Suprapubic skin (tissue), 4 donors: Measurements from ENCODE around the gene DGUOK. TPM values are rescaled to one million over a fixed set of nuclear protein-coding genes. Genes with fewer than 3 reads are reported as not detected.

Source experiments
- DNase-seq, 2 donors: peaks; one replicate each; pipeline ENCODE4 v3.0.0-alpha.2; 2019; ENCODE audit warnings: low spot score in 2 of 2
- H3K27ac ChIP-seq: fragments of 200-600 bp; sonication (generic); one replicate; pipeline ENCODE4 v1.5.1; 2019
- H3K27me3 ChIP-seq: fragments of 200-600 bp; sonication (generic); one replicate; pipeline ENCODE4 v1.5.1; 2019
- H3K36me3 ChIP-seq: fragments of 200-600 bp; sonication (generic); one replicate; pipeline ENCODE4 v1.5.1; 2019
- H3K4me1 ChIP-seq: fragments of 200-600 bp; sonication (generic); one replicate; pipeline ENCODE4 v1.5.1; 2019
- H3K4me3 ChIP-seq: fragments of 200-600 bp; sonication (generic); one replicate; pipeline ENCODE4 v1.5.1; 2019; ENCODE audit warnings: mild to moderate bottlenecking
- H3K9me3 ChIP-seq: fragments of 200-600 bp; sonication (generic); one replicate; pipeline ENCODE4 v1.5.1; 2019
- CTCF ChIP-seq, 2 donors: fragments of 200-600 bp in 1 of 2; fragments of 450-650 bp in 1 of 2; sonication (generic) in 1 of 2; IDR thresholded peaks; one replicate each; pipeline ENCODE4 v1.5.1; 2016 to 2019; ENCODE audit warnings: antibody characterized with exemption in 2 of 2, mild to moderate bottlenecking in 1 of 2, moderate library complexity in 1 of 2
- EP300 ChIP-seq: sonication (generic); formaldehyde crosslinking; IDR thresholded peaks from one replicate; pipeline ENCODE4 v1.6.1; 2017; ENCODE audit warnings: antibody characterized with exemption
- POLR2A ChIP-seq, 2 donors: fragments of 450-650 bp; IDR thresholded peaks; one replicate each; pipeline ENCODE4 v1.6.1; 2017; ENCODE audit warnings: antibody characterized with exemption in 2 of 2, mild to moderate bottlenecking in 2 of 2, moderate library complexity in 2 of 2
- POLR2AphosphoS5 ChIP-seq, 3 donors: sonication (generic); formaldehyde crosslinking; IDR thresholded peaks; one replicate each; pipeline ENCODE4 v1.6.1; 2017; ENCODE audit warnings: antibody characterized with exemption in 3 of 3
- WGBS: methylation state at CpG from one replicate; pipeline ENCODE4 v1.1.5; 2018; 5-methylcytosine and 5-hydroxymethylcytosine counted together
- total RNA-seq, 4 donors: library from RNA; depleted of rRNA; stranded (reverse); fragments of >200 nt; gene quantifications; one replicate each; pipeline ENCODE4 v1.1.0, GENCODE V29; 2016

Gene DGUOK
- total RNA-seq, 4 donors from 2014 or later, result 26.2 to 74.9 (median 48.1) TPM

GRCh38 chr2:73904952-73905351 lies 21.7 kb upstream of the DGUOK start:
- no peak for DNase-seq
- 93% methylated on average over 1 of the region's 1 CpG for WGBS
- Histone ChIP-seq H3K4me3 (no peak overlapping the region), H3K4me1 (peaks cover 15% of the 10 kb centered on the region), H3K36me3 (no peaks in the 10 kb centered on the region), H3K9me3 (no peaks in the 10 kb centered on the region), H3K27me3 (no peaks in the 10 kb centered on the region), H3K27ac (no peak overlapping the region)
- TF ChIP-seq CTCF (IDR thresholded peaks at IDR 0.05) (no peak), POLR2A (IDR thresholded peaks at IDR 0.05) (no peak), POLR2AphosphoS5 (IDR thresholded peaks at IDR 0.05) (no peak), EP300 (no peak)

- DNase-seq, result no peak
- Histone ChIP-seq H3K27ac (no peak overlapping the region), H3K27me3 (no peaks in the 10 kb centered on the region)
Observed at GRCh38 chr2:73906847-73907505, 19.7 kb upstream of the DGUOK start.

GRCh38 chr2:73907840-73908452 lies 18.7 kb upstream of the DGUOK start:
- no peak for DNase-seq
- 48% methylated on average over 4 of the region's 5 CpGs for WGBS
- TF ChIP-seq POLR2AphosphoS5 (IDR thresholded peaks at IDR 0.05), result no peak
- Histone ChIP-seq H3K27ac (no peak overlapping the region), H3K36me3 (no peaks in the 10 kb centered on the region), H3K27me3 (no peaks in the 10 kb centered on the region), H3K9me3 (no peaks in the 10 kb centered on the region), H3K4me3 (no peak overlapping the region), H3K4me1 (peaks cover 15% of the 10 kb centered on the region)

More at GRCh38 chr2:73906847-73907505, 19.7 kb upstream of the DGUOK start:
- TF ChIP-seq POLR2A (IDR thresholded peaks at IDR 0.05) (no peak), EP300 (no peak), CTCF (IDR thresholded peaks at IDR 0.05) (no peak), POLR2AphosphoS5 (IDR thresholded peaks at IDR 0.05) (no peak)
- Histone ChIP-seq H3K4me3 (no peak overlapping the region), H3K9me3 (no peaks in the 10 kb centered on the region), H3K4me1 (peaks cover 15% of the 10 kb centered on the region), H3K36me3 (no peaks in the 10 kb centered on the region)
- WGBS, result 80% methylated on average over 5 of the region's 5 CpGs

GRCh38 chr2:73908689-73909652 lies 17.7 kb upstream of the DGUOK start:
- 61% methylated on average over 10 of the region's 10 CpGs for WGBS
- Histone ChIP-seq H3K4me3 (no peak overlapping the region), H3K4me1 (peaks cover 15% of the 10 kb centered on the region), H3K27me3 (no peaks in the 10 kb centered on the region), H3K9me3 (no peaks in the 10 kb centered on the region), H3K36me3 (no peaks in the 10 kb centered on the region), H3K27ac (no peak overlapping the region)
- TF ChIP-seq CTCF (IDR thresholded peaks at IDR 0.05) (no peak), POLR2AphosphoS5 (IDR thresholded peaks at IDR 0.05) (no peak), EP300 (no peak), POLR2A (IDR thresholded peaks at IDR 0.05) (no peak)
- no peak for DNase-seq

- no peak for TF ChIP-seq POLR2A (IDR thresholded peaks at IDR 0.05)
- TF ChIP-seq CTCF (IDR thresholded peaks at IDR 0.05), result no peak
- TF ChIP-seq EP300, result no peak
- TF ChIP-seq POLR2AphosphoS5 (IDR thresholded peaks at IDR 0.05), result no peak
- Histone ChIP-seq H3K27ac (no peak overlapping the region), H3K9me3 (no peaks in the 10 kb centered on the region), H3K27me3 (no peaks in the 10 kb centered on the region), H3K4me1 (peaks cover 15% of the 10 kb centered on the region), H3K4me3 (no peak overlapping the region), H3K36me3 (no peaks in the 10 kb centered on the region)
- WGBS, result 69% methylated on average over 6 of the region's 6 CpGs
- no peak for DNase-seq
Observed at GRCh38 chr2:73910873-73911547, 15.7 kb upstream of the DGUOK start.
